HTR-8/SVneo (cell line): ENCODE measurements around the gene RGS11.

Experiments
- DNase-seq: peaks from one replicate; pipeline ENCODE4 v3.0.0; 2011; ENCODE audit warnings: low spot score, mixed read lengths; ENCODE audit not compliant: insufficient read length
- FAIRE-seq: peaks from 2 replicates; lab custom pipeline; 2011; peaks lifted over from hg19 to GRCh38; lab: Jason Lieb, UNC

RGS11 gene

DNA sequence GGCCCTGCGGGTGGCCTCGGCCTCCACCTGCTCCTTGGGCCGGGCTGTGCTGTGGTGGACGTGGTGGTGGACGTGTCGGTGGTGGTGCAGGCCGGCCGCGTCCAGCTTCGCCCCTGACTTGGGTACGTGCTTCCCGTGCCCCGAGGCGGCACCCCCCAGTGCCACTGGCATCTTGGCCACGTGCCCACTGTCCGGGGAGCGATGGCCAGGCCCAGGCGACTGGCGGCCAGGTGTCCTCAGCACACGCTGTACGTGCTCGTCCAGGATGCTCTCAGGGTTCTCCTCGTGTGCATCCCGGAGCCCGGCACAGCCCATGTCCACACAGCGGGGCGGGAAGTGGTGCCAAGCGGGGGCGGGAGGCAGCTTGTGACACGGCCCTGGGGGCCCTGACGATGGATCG, 22.1 kb upstream of the RGS11 start:
- DNase-seq (no peak), FAIRE-seq (no peak)

DNA sequence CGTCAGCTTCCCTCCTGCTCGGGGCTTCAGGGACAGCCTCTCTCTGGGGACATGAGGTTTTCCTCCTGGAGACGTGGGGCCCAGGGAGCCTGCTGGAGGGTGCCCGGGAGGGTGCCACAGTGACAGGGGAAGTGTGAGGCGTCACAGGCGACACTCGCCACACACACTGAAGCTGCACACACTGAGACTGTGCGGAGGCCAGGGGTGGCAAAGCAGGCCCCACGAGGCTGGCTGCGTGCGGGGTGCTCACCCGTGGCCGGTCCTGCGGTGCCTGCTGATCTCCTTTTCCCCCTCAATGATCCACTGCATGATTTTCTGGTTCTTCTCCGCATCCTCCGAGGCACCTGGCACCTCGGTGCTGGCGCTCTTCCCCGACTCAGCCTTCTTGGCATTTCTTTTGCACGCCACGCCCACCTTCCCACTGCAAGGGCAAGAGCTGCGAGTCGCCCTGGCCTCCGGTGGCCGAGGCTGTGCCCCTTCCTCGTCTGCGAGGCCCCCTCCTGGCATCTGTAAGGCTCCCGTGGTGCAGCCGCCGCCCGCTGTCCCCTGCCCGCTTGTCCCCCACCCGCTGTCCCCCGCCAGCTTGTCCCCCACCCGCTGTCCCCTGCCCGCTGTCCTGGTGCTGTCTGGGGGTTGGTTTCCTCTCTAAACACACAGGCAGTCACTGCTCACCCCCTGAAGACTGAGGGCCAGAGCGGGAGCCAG, 21.2 kb upstream of the RGS11 start:
- FAIRE-seq = no peak
- no peak for DNase-seq

- DNase-seq = no peak
- no peak for FAIRE-seq
Measured at GRCh38 chr16:296276-296675, 20.5 kb upstream of the RGS11 start.

DNA sequence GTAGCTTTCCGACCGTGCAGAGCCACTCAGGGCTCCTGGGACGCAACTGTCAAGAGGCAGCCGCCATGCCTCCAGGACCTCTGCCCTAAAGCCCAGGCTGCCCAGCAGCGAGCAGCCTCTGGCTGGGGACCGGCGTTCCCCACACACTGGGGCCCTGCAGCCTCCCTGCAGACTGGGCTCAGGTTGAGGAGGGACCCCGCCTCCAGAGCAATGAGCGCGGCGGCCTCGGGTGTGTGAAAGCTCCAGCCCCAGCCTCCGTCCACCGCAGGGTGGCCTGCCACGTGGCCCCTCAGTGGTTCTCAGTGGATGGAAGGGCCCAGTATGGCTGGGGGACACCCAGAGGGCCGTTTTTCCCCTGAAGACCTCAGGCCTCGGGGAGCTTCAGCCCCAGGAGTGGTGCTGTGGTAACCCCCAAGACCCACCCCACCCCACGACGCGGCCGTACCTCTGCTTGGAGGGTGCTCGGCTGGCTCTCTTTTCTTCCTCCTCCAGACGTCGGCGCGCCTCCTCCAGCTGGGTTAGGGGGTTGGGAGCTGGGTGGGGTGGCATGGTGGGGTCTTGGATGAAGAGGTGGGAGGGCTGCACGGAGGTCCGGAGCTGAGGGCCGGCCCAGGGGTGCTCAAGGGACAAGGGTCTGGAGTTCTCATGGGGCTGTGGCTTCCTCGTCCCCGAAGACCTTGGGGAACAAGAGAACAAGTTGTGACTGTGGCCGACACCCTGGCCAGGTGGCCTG, 17.5 kb upstream of the RGS11 start:
- no peak for FAIRE-seq
- no peak for DNase-seq

DNA sequence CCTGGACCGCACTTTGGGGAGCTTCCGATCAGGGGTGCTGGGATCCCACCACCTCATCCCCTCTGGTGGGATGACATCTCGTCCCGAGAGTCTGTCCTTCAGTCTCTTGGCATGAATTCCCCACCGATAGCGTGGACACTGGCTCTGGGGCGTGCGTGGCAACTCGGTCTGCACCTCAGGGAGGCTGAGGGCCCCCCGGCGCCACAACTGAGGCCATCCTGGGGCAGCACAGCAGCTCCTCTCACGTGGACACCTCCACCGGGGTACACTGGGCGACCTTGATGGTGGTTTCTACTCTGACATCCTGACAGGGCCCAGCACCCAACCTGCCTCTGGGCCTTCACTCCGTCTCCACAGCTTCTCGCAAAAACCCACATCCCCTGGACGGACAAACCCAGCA, 15.8 kb upstream of the RGS11 start:
- no peak for DNase-seq
- FAIRE-seq = no peak

- FAIRE-seq = no peak
- DNase-seq = no peak
Measured at GRCh38 chr16:290681-291405, 15.1 kb upstream of the RGS11 start.

DNA sequence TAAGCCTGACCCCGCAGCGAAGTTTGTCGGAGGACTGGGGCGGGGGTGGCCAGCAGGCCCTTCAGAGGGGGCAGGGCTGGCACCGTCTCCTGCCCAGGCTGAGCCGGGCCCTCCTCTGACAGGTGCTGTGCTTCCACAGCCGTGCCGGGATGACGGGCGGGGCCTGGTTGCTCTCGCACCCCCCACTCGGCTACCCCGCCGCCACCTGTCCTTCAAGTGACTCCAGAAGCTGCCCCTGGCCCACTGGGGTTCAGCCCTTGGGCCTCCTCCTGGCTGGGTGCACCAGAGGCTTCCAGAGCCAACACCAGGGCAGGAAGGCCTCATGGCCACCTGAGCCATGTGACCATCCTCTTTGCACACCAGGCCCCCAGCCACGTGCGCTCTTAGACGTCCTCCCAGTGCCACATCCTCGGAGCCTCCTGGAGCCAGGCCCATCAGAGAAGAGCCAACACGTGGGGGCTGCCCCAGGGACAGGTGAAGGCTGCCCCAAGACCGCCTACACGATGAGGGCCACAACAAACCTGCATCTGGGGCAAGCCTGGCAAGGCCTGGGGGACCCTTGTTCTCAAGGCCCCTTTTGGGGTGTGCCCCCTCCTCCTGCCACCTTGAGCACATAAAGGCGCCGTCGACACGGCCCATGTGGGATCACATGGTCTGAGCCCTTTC, 14.4 kb upstream of the RGS11 start:
- DNase-seq = no peak
- no peak for FAIRE-seq

DNA sequence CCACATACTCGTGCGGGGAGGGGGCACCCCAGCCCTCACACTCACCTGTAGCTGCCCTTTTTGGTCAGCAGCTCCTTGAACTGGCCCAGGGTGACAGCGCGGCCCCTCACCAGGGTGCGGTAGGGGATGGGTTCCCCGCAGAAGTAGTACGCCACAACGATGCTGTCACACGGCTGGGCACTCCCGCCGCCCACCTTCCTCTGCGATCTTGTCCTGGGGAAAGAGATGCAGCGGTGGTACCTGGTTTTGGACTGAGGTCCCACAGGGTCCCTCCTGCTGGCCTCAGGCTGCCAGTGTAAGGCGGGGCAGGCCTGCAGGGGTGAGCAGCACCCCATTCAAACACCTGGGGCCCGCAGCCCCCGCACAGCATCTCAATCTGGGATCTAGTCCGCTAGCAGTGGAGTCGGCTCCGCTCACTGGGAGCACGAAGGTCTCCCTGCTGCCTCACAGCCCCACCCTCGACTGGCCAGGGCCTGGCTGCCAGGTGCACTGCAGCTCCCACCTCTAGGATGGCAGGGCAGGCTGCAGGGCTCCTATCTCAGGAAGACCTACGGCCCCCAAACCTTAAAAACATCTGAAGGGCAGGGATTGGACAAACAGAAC, 13.8 kb upstream of the RGS11 start:
- FAIRE-seq = no peak
- DNase-seq = no peak

DNA sequence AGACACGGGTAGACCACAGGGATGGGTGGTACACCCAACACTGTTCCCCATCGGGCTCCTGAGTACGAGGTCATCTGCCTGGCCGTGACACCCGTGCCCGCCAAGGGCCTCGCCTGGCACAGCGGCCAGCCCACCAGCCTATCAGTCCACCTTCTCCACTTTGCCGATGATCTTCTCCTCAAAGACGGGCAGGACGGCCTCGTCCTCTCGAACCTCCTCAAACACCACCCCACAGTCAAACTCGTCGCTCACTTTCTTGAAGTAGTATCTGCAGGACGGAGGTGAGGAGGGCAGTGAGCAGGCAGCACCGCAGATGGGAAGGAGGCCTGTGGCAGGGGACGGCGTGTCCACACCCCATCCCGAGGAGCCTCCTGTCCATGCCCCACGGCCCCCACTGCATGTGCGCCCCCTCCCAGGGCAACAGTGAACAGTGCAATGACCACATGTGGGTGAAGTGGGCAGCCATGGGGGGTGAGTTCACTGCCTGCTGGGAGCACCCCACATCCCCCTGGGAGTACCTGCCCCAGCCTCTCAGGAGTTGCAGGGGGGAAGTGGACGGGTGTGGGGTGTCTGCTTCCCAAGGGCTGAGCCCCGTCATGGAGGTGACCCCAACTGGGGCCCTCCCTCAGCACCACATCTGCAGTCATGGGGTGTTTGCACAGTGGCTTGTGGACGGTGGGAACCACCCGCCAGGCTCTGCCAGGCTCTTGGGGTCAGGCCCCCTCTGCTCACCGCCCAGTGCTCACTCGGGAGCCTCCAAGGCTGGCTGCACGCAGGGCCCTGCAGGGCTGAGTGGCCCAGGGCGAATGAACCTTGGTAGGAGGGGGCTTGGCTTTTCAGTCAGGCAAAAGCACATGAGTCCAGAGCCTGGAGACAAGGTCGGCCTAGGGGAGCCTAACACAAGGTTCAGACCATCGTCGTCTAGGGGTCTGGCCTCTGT, 12.5 kb upstream of the RGS11 start:
- no peak for DNase-seq
- no peak for FAIRE-seq

DNA sequence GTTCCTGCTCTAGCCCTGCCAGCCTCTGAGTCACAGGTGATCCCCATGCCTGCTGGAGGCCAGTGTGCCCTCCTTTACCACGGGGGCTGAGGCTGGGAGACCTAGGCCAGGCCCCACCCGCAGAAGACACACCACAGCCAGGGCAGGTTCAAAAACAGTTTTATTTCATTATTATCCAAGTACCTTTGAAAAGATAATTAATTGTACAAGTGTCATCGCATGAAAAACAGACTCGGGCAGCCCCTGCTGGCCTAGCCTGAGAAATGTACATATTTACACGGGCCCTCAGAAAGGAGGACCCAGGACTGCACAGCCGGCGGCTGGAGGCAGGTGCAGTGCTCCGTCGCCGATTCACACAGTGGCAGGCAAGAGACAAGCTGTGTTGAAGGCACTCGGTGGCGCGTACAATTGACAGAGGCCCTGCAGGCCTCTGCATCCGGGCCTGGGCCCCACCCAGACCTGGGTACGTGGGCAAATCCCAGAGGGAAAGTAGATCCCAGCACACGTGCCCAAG, 11.6 kb upstream of the RGS11 start:
- no peak for FAIRE-seq
- no peak for DNase-seq

DNA sequence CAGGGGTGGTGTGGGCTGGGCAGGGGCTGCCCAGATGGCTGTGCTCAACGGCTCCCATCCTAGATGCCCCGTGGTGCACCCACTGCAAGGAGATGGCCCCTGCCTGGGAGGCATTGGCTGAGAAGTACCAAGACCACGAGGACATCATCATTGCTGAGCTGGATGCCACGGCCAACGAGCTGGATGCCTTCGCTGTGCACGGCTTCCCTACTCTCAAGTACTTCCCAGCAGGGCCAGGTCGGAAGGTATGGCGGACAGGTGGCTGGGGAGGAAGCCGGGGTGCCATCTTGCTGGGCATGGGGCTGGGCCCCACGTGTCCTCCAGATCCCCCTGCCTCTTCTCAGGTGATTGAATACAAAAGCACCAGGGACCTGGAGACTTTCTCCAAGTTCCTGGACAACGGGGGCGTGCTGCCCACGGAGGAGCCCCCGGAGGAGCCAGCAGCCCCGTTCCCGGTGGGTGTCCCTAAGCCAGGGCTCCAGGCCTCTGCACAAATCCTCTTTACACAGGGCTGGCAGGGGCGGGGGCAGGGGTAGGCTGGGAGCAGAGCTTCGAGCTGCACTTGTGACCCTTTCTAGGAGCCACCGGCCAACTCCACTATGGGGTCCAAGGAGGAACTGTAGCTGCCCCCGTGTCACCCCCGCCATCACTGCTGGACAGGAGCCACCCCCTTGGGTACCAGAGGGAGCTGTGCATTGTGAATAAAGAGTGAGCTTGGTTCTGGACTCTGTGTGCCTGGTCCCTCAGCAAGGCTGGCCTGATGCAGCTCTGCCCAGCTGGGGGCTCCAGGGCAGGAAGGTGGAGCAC, 10.9 kb upstream of the RGS11 start:
- DNase-seq = no peak
- FAIRE-seq = no peak

- FAIRE-seq = no peak
Measured at GRCh38 chr16:285146-286055, 9.7 kb upstream of the RGS11 start.

GRCh38 chr16:284204-285120, 8.7 kb upstream of the RGS11 start:
- FAIRE-seq = no peak
- DNase-seq = no peak

More at GRCh38 chr16:285146-286055, 9.7 kb upstream of the RGS11 start:
- no peak for DNase-seq

DNA sequence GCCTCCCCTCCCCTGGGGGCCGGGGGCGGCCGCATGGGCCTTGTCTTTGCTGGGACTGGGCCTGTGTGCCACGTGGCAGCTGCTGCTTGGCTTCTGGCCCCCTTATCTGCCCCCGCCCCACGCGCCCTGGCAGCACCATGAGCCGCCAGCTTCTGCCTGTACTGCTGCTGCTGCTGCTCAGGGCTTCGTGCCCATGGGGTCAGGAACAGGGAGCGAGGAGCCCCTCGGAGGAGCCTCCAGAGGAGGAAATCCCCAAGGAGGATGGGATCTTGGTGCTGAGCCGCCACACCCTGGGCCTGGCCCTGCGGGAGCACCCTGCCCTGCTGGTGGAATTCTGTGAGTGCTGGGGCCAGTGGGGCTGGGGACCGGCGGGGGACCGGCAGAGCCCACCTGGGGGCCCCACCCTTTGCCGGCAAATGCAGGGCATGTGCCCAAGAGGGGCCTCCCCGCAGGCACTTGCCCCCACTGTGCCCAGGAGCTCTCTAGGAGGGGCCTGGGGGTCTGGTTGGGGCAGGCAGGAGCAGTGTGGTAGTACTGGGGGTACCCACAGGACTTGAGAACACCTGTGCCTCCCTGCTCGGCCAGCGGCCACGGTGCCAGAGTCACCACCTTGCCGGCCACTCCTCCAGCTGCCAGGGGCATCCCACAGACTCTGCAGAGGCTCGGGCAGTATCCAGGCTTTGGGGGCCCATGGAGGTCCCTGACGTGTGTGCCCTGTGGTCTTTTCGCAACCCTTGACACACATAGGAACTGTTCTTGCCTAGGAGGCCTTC, 7.5 kb upstream of the RGS11 start, which contains the start of gene PDIA2:
Gene PDIA2, plus strand, starts transcription at position 132 of the 773 bp plus-strand sequence. Its CDS starts 6 bp downstream, at position 138.
- DNase-seq (no peak), FAIRE-seq (no peak)

GRCh38 chr16:282491-282890, 6.7 kb upstream of the RGS11 start:
- FAIRE-seq (no peak), DNase-seq (no peak)
